GM12891 (cell line): Measurements from ENCODE around the gene LUC7L.
"Not testable (repeated sequence)": the region's sequence is repeated elsewhere in the genome, so short reads cannot be mapped to it uniquely, and the experiment has no call there.

ENCODE experiments used
- DNase-seq: peaks from one replicate; pipeline ENCODE4 v3.0.0; 2011; ENCODE audit warnings: low spot score; ENCODE audit not compliant: insufficient read length
- FAIRE-seq: peaks from 2 replicates; lab custom pipeline; 2011; peaks lifted over from hg19 to GRCh38; lab: Jason Lieb, UNC
- PAX5 ChIP-seq: IDR thresholded peaks from 2 replicates; pipeline ENCODE4 v1.6.1; 2011; ENCODE audit warnings: low read length, moderate library complexity, mild to moderate bottlenecking; ENCODE audit not compliant: insufficient read depth, severe bottlenecking
- POLR2A ChIP-seq: IDR thresholded peaks from 2 replicates; pipeline ENCODE4 v1.6.1; 2011; ENCODE audit warnings: low read depth, low read length, control low read depth
- POLR2AphosphoS5 ChIP-seq: IDR thresholded peaks from 2 replicates; pipeline ENCODE4 v1.6.1; 2011; ENCODE audit warnings: low read depth, low read length, control low read depth
- POU2F2 ChIP-seq: IDR thresholded peaks from 2 replicates; pipeline ENCODE4 v1.6.1; 2011; ENCODE audit warnings: low read depth, mild to moderate bottlenecking, control low read depth, low read length, moderate library complexity
- SPI1 ChIP-seq: IDR thresholded peaks from 2 replicates; pipeline ENCODE4 v1.6.1; 2011; ENCODE audit warnings: low read depth, low read length, control low read depth
- TAF1 ChIP-seq: IDR thresholded peaks from 2 replicates; pipeline ENCODE4 v1.6.1; 2011; ENCODE audit warnings: low read depth, low read length, control low read depth

Gene LUC7L

GRCh38 chr16:270381-271255, 41.4 kb upstream of the LUC7L start:
- TF ChIP-seq TAF1, result no peak
- no peak for TF ChIP-seq POLR2A
- no peak for TF ChIP-seq SPI1
- DNase-seq (no peak), FAIRE-seq (no peak)

- no peak for TF ChIP-seq SPI1
- no peak for FAIRE-seq
- DNase-seq, result no peak
Observed at GRCh38 chr16:269061-269796, 40.0 kb upstream of the LUC7L start.

GRCh38 chr16:268141-269053, 39.1 kb upstream of the LUC7L start:
- DNase-seq (no peak), FAIRE-seq (no peak)
- no peak for TF ChIP-seq POLR2A
- no peak for TF ChIP-seq POU2F2
- TF ChIP-seq SPI1, result no peak
- no peak for TF ChIP-seq PAX5
- TF ChIP-seq TAF1, result no peak
- no peak for TF ChIP-seq POLR2AphosphoS5

GRCh38 chr16:267562-267961, 38.3 kb upstream of the LUC7L start:
- not testable (repeated sequence) for DNase-seq
- FAIRE-seq, result peak; percentile 99

- FAIRE-seq (no peak), DNase-seq (no peak)
- TF ChIP-seq SPI1, result no peak
- TF ChIP-seq PAX5, result no peak
- TF ChIP-seq TAF1, result no peak
- no peak for TF ChIP-seq POLR2AphosphoS5
- TF ChIP-seq POU2F2, result no peak
- TF ChIP-seq POLR2A, result no peak
Observed at GRCh38 chr16:266258-267164, 37.3 kb upstream of the LUC7L start.

- no peak for DNase-seq
- no peak for TF ChIP-seq PAX5
- no peak for TF ChIP-seq POU2F2
- no peak for TF ChIP-seq POLR2A
- TF ChIP-seq TAF1, result no peak
- no peak for TF ChIP-seq POLR2AphosphoS5
- TF ChIP-seq SPI1, result no peak
- no peak for FAIRE-seq
Observed at GRCh38 chr16:265711-266110, 36.5 kb upstream of the LUC7L start.

- no peak for FAIRE-seq
- DNase-seq, result no peak
- TF ChIP-seq TAF1, result no peak
- TF ChIP-seq POU2F2, result no peak
- TF ChIP-seq SPI1, result no peak
- no peak for TF ChIP-seq PAX5
- TF ChIP-seq POLR2A, result no peak
- TF ChIP-seq POLR2AphosphoS5, result no peak
Observed at GRCh38 chr16:265002-265529, 35.8 kb upstream of the LUC7L start.

GRCh38 chr16:264440-264951, 35.2 kb upstream of the LUC7L start:
- TF ChIP-seq TAF1, result no peak
- TF ChIP-seq POLR2A, result no peak
- TF ChIP-seq SPI1, result no peak
- DNase-seq (no peak), FAIRE-seq (no peak)

- DNase-seq, result no peak
- TF ChIP-seq POLR2A (no peak), POLR2AphosphoS5 (no peak), PAX5 (no peak), POU2F2 (no peak), TAF1 (no peak), SPI1 (no peak)
- FAIRE-seq, result no peak
Observed at GRCh38 chr16:263944-264343, 34.7 kb upstream of the LUC7L start.
